Fibroblast of skin of back (primary cell): ENCODE data around the gene LITAFD.
"Not testable (repeated sequence)": the region's sequence is repeated elsewhere in the genome, so short reads cannot be mapped to it uniquely, and the experiment has no call there.

Source experiments
- DNase-seq: peaks from one replicate; pipeline ENCODE4 v3.0.0-alpha.2; 2013

LITAFD gene

DNA sequence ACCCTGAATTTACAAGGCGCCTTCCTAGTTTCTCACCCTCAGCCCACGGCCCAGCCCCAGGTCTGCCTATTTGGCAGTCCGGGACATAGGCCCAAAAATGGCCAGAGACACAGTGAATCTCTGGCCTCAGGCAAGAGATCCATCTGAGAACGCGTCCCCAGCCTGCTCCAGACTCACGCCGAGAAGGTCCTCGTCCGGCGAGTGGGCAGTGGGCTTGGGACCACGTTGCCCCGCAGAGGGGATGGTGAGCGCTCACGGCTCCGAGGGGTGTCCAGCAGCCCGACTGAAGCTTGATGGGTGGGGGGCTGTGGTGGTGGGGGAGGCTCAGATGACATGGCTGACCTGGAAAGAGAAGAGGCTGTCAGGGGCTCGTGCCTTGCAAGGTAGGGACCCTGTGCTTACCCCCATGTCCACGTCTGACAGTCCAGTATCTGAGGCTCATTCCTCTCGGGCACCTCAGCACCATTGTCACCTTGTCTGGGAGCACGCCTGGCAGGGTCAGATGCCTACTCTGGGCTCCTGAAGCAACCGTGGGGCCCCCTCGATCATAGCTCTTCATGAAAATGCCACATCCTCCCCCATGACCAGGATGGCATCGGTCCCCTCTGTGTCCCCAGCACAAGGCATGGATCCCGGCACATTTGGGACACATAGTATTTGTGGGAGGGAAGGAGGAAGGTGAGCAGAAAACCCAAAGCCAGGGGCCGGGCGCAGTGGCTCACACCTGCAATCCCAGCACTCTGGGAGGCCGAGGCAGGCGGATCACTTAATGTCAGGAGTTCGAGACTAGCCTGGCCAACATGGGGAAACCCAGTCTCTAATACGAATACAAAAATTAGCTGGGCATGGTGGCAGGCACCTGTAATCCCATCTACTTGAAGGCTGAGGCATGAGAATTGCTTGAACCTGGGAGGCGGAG lies 22.9 kb upstream of the LITAFD start:
- DNase-seq = no peak

GRCh38 chr16:8859913-8860881 lies 22.0 kb upstream of the LITAFD start:
- no peak for DNase-seq

DNA sequence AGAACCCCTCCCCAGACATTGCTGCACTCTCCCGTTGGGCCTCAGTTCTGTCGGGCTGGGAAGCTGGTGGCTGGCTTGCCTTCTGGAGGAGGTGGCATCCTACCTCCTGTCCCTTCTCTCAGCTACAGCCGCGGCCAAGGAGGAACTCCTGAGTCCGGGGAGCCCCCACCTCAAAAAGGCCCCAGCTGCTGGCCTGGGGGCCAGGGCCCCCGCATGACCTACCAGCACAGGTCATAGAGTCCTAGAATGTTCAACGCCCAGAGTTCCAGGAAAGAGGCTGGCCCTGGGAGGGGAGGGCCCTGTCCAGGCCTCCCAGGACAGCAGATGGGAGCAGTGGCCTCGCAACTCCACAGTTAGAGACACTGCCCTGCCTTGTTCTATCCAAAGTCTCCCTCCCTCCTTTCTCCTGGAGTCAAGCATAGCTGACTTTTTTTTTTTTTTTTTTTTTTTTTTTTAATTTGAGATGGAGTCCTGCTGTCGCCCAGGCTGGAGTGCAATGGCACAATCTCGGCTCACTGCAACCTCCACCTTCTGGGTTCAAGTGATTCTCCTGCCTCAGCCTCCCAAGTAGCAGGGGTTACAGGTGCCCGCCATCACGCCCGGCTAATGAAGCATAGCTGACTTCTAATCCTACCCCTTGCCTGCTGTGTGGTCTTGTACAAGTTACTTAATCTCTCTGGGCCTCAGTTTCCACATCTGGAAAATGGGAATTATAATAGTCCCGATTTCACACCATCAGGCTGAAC lies 20.4 kb upstream of the LITAFD start:
- DNase-seq = no peak

GRCh38 chr16:8862309-8863130 lies 19.6 kb upstream of the LITAFD start:
- no peak for DNase-seq

DNA sequence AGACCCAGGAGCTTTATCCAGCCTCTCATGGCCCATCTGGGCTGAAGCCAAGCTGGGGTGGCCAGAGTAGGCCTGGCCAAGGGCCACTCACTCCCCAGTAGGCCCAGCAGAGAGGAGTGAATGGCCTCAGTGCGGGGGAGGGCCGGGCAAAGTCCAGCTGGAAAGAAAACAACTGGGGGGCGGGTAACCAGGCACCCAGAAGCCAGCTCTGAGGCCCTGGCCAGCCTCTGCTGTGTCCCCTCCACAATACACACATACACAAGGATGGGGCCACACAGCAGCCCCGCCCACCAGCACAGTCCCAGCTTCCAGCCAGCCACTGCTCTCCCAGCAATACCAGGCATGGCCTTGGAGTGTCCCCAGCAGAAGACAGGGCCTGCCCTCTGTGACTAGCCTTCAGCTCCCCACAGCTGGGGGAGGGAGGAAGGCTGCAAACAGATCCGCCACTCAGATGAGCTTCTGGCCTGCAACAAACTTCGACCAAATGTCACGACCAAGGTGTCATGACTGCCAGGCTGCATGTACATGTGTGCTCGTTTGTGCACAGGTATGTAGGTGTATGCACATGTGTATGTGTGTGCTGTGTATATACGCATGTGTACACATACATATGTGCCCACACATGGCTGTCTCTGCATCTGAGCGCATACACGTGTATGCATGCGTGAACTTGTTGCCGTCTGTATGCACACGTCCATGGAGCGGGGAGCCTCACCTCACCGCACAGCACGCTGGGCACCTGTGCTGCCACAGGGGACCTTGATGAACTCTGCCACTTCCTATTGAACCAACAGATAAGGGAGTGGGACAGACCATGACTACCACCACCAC lies 18.3 kb upstream of the LITAFD start:
- no peak for DNase-seq

DNA sequence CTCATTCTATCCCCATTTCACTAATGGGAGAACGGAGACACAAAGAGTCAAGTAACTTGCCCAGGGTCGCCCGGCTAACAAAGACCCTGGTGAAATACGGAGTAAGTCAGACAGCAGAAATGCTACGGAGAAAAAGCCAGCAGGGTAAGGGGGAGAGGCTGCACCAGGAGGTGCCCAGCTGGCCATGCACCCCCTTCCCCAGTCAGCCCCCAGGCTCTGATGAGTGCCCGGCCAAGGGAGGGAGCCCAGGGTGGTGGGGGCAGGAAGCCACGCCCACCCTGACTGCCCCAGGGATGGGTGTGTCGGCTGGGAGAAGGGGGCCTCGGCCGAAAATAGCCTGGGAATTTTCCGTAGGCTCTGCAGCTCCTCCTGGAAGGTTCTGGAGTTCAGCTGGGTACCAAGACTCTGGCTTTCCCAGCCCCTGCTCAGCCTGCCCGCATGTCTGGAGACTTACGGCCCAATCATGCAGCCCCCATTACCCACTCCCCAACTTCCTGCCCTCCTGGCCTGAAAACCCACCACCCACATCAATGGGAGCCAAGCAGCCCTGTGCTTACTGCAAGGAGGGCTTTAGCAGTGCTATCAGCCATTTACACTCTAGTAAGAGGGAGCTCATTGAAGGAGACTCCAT lies 17.6 kb upstream of the LITAFD start:
- no peak for DNase-seq

GRCh38 chr16:8865145-8865882 lies 16.8 kb upstream of the LITAFD start:
- no peak for DNase-seq

- no peak for DNase-seq
These were observed 15.8 kb upstream of the LITAFD start for GRCh38 chr16:8866118-8866883.

DNA sequence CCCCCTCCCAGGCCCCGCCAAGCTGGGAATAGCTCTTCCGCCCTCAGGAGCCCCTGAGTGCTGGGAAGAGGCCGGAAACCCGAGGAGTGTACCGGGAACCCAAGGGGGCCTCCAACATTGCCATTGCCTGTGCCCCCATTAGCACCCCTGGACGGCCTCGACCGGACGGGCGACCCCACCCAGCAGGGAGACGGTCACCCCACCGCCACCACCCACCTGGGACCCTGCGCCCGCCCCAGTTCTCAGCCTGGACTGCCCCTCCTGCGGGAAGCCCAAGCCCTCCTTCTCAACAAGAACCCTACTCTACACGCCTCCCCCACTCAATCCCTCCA lies 15.3 kb upstream of the LITAFD start:
- DNase-seq = no peak

DNA sequence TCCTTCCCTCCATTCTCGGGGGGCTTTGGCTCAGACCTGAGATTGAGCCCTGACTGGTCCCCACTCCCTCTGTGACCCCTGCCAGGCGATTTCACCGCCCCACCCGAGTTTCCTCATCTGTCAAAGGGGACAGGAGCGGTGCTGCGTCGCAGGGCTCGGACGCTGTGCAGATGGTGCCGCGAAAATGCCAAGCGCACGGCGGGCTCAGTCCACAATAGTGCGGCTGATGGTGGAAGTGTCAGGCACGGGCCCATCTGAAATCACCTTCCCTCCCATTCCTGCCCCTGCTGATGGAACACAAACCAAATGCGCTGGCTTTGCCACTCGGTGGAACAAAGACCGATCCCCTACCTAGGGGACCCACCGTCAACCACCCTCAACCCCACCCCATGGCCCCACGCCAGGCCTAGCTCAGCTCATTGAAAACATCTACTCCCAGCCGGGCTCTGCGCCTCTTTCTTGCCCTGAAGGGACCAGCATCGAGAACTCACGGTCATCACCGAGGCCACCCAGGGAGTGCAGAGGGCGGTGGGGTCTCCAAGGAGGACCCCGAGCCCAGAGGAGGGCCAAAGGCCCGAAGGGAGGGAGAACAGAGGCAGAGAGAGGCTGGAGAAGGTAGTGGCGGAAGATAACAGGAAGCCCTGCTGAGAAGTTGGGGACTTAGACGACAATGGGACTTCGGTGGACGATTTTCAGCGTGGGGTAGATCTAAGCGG lies 14.8 kb upstream of the LITAFD start:
- DNase-seq = peak; percentile 29

DNA sequence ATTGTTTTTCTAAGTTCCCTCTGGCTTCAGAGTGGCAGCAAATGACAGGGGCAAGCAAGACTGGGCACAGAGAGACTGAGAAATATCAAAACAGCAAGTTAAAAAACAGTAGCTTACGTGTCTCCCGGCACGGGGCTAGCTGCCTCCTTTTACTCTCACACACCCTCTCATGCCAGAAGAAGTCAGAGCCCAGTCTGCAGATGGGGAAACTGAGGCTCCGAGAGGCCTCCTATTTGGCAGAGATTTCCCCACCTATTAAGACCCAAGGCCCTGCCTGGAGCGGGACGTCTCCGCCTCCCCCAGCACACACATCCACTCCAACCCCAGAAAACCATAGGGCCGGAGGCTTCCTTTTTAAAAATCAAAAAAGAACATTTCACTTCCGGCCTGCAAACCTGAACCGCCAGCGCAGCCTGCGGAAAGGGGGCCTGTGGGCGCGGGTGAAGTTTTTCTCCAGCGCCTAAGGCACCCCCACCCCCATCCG lies 14.2 kb upstream of the LITAFD start:
- no peak for DNase-seq

GRCh38 chr16:8868416-8869211 lies 13.5 kb upstream of the LITAFD start, which contains the start of gene CARHSP1:
Gene CARHSP1 (minus strand): TSS chr16:8869006. CDS start chr16:8859328, 9,678 bp downstream.
- peak; percentile 90 for DNase-seq

DNA sequence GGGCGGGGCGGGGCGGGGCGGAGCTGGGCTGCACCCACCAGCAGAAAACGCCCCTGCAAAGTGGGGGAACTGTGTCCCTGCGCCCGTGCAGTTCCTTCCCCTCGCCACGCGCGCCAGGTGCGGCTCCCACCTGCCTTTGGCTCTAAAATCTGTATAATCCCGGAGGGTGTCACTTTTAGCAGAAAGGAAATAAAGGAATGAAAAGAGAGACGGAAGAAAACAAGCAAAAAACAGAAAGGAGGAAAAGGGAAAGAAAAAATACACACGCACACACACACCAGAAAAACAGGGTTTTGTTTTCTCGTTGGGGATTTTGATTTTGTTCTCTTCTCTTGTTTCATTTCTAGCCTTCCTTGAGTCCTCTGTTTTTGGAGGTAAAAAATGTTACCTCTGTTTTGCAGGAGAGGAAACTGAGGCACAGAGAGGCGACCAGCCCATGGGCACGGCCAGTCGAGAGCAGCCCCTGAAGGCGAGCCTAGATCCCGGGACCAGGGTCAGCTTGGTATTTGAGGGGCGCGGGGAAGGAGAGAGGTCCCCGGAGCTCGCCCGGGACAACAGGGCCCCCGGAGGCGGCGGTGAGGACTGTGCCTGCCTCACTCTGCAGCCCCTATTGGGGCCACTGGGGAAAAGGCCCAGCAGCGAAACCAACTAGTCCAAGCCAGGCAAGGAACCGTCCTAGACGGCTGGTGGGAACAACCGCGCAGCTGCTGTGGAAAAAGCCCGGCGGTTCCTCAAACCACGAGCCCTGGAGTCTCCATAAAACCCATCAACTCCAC lies 12.8 kb upstream of the LITAFD start:
- DNase-seq = no peak

DNA sequence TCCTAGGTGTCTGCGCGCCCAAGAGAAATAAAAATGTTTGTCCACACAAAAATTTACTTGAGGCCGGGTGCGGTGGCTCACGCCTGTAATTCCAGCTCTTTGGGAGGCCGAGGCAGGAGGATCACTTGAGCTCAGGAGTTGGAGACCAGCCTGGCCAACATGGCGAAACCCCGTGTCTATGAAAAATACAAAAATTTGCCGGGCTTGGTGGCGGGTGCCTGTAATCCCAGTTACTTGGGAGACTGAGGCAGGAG lies 12.2 kb upstream of the LITAFD start:
- DNase-seq = not testable (repeated sequence)

- no peak for DNase-seq
These were observed 10.1 kb upstream of the LITAFD start for GRCh38 chr16:8872071-8872470.
